ENCODE results near the gene MATN3. TPM values are rescaled to one million over a fixed set of nuclear protein-coding genes. Genes with fewer than 3 reads are reported as not detected.
A peak's percentile ranks its signal among the peaks of the same experiment; 100 is the strongest.

Gene MATN3
- total RNA-seq, 1 experiment from 2014 or later: 1.6 TPM

DNA sequence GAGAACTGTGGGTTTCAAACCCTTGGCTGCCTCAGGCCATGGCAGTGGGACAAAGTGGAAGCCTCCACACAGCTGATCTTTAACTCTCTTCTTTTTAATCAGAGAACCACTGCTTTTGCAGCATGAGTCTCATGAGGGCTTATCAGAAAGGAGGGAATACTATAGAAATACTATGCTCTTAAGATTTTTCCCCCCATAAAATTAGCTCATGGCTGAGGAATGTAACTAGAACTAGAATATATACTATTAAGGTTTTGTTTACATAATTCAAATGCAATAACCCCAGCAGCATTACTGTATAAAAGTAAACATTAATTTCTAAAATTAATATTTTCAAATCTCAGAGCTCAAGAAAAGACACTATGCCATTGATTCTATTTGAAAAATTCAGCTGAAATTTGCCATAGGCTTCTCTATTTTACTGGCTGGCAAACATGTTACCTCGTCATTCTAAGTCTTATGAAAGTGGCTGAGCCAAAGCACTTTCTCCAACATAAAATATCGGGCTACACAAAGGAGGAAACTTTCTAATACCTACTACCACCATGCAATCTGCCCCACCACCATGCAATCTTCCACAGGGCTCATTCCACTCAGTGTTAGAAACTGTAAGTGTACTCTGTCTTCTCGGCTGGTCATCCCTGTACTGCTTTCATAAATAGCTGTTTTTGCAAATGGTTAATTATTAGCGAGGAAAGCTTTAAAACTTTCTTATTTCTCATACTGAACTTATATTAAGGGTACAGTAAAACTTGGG is 65.1 kb downstream of the MATN3 start:
- CTCF ChIA-PET: interaction anchor here (0.6 to 0.9 kb wide), 2 partner anchors 8 to 64 kb away, joined by 3 to 4 read pairs; no protein-coding TSS in a partner anchor
- intact Hi-C loops (cut with micrococcal nuclease): loop anchor here (1.0 to 2.0 kb wide), 2 partner anchors 15 to 36 kb away; no protein-coding TSS in a partner anchor
- peak overlapping the region; percentile 65 for H3K4me2 ChIP-seq (ENCODE audit: low read length)

DNA sequence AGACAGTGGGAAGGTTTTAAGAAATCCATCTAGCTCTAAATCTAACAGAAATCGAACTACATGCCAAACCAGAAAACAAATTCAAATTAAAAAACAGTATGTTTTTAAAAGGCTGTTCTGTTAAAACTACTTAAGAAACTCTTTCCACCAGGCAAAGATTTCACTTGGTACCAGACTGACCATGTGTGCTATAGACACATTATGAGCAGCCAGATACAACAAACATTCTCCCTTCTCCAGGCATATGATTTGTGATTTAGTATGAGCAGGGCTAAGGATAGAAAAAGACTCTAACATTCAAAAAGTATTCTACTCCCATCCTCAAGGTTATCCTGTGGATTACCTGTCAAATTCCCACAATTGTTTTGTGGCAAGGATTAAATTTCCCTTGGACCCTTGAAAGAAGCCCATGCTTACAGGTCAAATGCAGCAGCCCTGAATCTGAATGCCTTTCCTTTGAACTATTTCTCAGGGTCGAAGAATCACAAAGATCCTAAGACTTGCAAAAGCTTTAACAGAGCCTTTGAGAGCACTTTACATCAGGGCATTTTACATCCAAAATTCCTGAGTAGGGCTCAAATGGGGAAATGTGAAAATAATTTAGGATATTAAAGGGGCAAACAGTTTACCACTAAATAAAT is 68.1 kb downstream of the MATN3 start:
- intact Hi-C loops (cut with micrococcal nuclease): no loop called here

More for the DNA sequence above, 65.1 kb downstream of the MATN3 start:
- H3K36me3 ChIP-seq (ENCODE audit: low read depth, low read length): no peaks in the 10 kb centered on the region
- H3K9me3 ChIP-seq (ENCODE audit: low read length): no peaks in the 10 kb centered on the region
- H3F3A ChIP-seq (ENCODE audit: low read length, unreplicated experiment): no peaks in the 10 kb centered on the region
- POLR2A ChIA-PET (ENCODE audit: unreplicated experiment): interaction anchor here (0.6 to 0.7 kb wide), 3 partner anchors 10 to 46 kb away, joined by 4 to 5 read pairs (median 4); partner anchors contain the start of gene TTC32
- DNase-seq (peak; percentile 70), ATAC-seq (peak; percentile 88)
- peaks cover 21% of the 10 kb centered on the region for H3K4me1 ChIP-seq (ENCODE audit: insufficient read depth, low read length)
- H3K9ac ChIP-seq (ENCODE audit: low read length): no peak overlapping the region
- no peaks in the 10 kb centered on the region for H3K79me2 ChIP-seq (ENCODE audit: low read length)
- H3K27ac ChIP-seq (ENCODE audit: low read length): peak overlapping the region; percentile 36
- H3K4me3 ChIP-seq (ENCODE audit: low read length): peak overlapping the region; percentile 14; the same call in 1 of the 2 replicates
- no peak overlapping the region for H2AFZ ChIP-seq (ENCODE audit: low read length)
- H3K9me2 ChIP-seq (replicated peaks; ENCODE audit: low read length): no peaks in the 10 kb centered on the region
- H3K27me3 ChIP-seq (ENCODE audit: low read length): no peaks in the 10 kb centered on the region
- H4K20me1 ChIP-seq (ENCODE audit: low read length): no peaks in the 10 kb centered on the region
- TF ChIP-seq, protein P1, sequence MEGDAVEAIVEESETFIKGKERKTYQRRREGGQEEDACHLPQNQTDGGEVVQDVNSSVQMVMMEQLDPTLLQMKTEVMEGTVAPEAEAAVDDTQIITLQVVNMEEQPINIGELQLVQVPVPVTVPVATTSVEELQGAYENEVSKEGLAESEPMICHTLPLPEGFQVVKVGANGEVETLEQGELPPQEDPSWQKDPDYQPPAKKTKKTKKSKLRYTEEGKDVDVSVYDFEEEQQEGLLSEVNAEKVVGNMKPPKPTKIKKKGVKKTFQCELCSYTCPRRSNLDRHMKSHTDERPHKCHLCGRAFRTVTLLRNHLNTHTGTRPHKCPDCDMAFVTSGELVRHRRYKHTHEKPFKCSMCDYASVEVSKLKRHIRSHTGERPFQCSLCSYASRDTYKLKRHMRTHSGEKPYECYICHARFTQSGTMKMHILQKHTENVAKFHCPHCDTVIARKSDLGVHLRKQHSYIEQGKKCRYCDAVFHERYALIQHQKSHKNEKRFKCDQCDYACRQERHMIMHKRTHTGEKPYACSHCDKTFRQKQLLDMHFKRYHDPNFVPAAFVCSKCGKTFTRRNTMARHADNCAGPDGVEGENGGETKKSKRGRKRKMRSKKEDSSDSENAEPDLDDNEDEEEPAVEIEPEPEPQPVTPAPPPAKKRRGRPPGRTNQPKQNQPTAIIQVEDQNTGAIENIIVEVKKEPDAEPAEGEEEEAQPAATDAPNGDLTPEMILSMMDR (conservative IDR thresholded peaks at IDR 0.05; ENCODE audit: low read depth, low read length): no peak
- TF ChIP-seq EZH2 (IDR thresholded peaks at IDR 0.05; ENCODE audit: low read length, unreplicated experiment) (no peak), EZH2phosphoT487 (IDR thresholded peaks at IDR 0.05; ENCODE audit: borderline replicate concordance, low read length) (no peak)
- no TSS peak for BruUV-seq (replicated peaks)

More for the DNA sequence above, 68.1 kb downstream of the MATN3 start:
- no peak overlapping the region for H3K4me3 ChIP-seq (ENCODE audit: low read length)
- DNase-seq (no peak), ATAC-seq (no peak)
- H3K79me2 ChIP-seq (ENCODE audit: low read length): no peaks in the 10 kb centered on the region
- no peak overlapping the region for H3K4me2 ChIP-seq (ENCODE audit: low read length)
- H3K27me3 ChIP-seq (ENCODE audit: low read length): no peaks in the 10 kb centered on the region
- POLR2A ChIA-PET (ENCODE audit: unreplicated experiment): no interaction called here
- H3K9me2 ChIP-seq (replicated peaks; ENCODE audit: low read length): no peaks in the 10 kb centered on the region
- H3K4me1 ChIP-seq (ENCODE audit: insufficient read depth, low read length): peaks cover 21% of the 10 kb centered on the region
- no peaks in the 10 kb centered on the region for H3K36me3 ChIP-seq (ENCODE audit: low read depth, low read length)
- CTCF ChIA-PET: no interaction called here
- H3K9ac ChIP-seq (ENCODE audit: low read length): no peak overlapping the region
- no peaks in the 10 kb centered on the region for H3K9me3 ChIP-seq (ENCODE audit: low read length)
- H3K27ac ChIP-seq (ENCODE audit: low read length): no peak overlapping the region
- TF ChIP-seq, protein P1 (conservative IDR thresholded peaks at IDR 0.05; ENCODE audit: low read depth, low read length): no peak
- TF ChIP-seq EZH2phosphoT487 (IDR thresholded peaks at IDR 0.05; ENCODE audit: borderline replicate concordance, low read length) (no peak), EZH2 (IDR thresholded peaks at IDR 0.05; ENCODE audit: low read length, unreplicated experiment) (no peak)
- BruUV-seq (replicated peaks): no TSS peak
- H4K20me1 ChIP-seq (ENCODE audit: low read length): no peaks in the 10 kb centered on the region
- no peak overlapping the region for H2AFZ ChIP-seq (ENCODE audit: low read length)
- H3F3A ChIP-seq (ENCODE audit: low read length, unreplicated experiment): no peaks in the 10 kb centered on the region

Data from PC-3 (cell line).